Activated CD4-positive, CD25-positive, alpha-beta regulatory T cell treated with anti-CD3 and anti-CD28 coated beads, Interleukin-2, amount 50 U/mL, for 16 hours (primary cell): ENCODE data around the gene ROS1.

Source experiments
- DNase-seq: peaks from one replicate; pipeline ENCODE4 v3.0.0-alpha.2; 2020; ENCODE audit warnings: low read depth, low spot score

The ROS1 gene

GRCh38 chr6:117441824-117442264 is 16.1 kb upstream of the ROS1 start:
- DNase-seq, result no peak

- DNase-seq, result no peak
These were observed 15.2 kb upstream of the ROS1 start for GRCh38 chr6:117440706-117441525.

GRCh38 chr6:117432273-117432672 is 6.5 kb upstream of the ROS1 start:
- no peak for DNase-seq

GRCh38 chr6:117423754-117424153 is 2.0 kb downstream of the ROS1 start:
- no peak for DNase-seq

- no peak for DNase-seq
These were observed 7.4 kb downstream of the ROS1 start for GRCh38 chr6:117418320-117418719.

GRCh38 chr6:117417851-117418250 is 7.9 kb downstream of the ROS1 start:
- no peak for DNase-seq

GRCh38 chr6:117414770-117415169 is 11.0 kb downstream of the ROS1 start:
- no peak for DNase-seq

GRCh38 chr6:117411474-117411873 is 14.3 kb downstream of the ROS1 start:
- DNase-seq, result no peak

GRCh38 chr6:117409863-117410262 is 15.9 kb downstream of the ROS1 start:
- no peak for DNase-seq

GRCh38 chr6:117409420-117409819 is 16.3 kb downstream of the ROS1 start:
- no peak for DNase-seq

- DNase-seq, result no peak
These were observed 21.2 kb downstream of the ROS1 start for GRCh38 chr6:117404548-117404947.

GRCh38 chr6:117401799-117402198 is 23.9 kb downstream of the ROS1 start:
- no peak for DNase-seq

- no peak for DNase-seq
These were observed 25.8 kb downstream of the ROS1 start for GRCh38 chr6:117399924-117400323.

GRCh38 chr6:117399126-117399525 is 26.6 kb downstream of the ROS1 start:
- DNase-seq, result no peak

- no peak for DNase-seq
These were observed 28.1 kb downstream of the ROS1 start for GRCh38 chr6:117397536-117398227.

GRCh38 chr6:117396228-117396627 is 29.5 kb downstream of the ROS1 start:
- DNase-seq, result no peak

GRCh38 chr6:117395164-117395563 is 30.6 kb downstream of the ROS1 start:
- no peak for DNase-seq

- DNase-seq, result no peak
These were observed 32.7 kb downstream of the ROS1 start for GRCh38 chr6:117393045-117393444.

- DNase-seq, result no peak
These were observed 33.7 kb downstream of the ROS1 start for GRCh38 chr6:117391874-117392583.

GRCh38 chr6:117389227-117390057 is 36.3 kb downstream of the ROS1 start:
- DNase-seq, result no peak

GRCh38 chr6:117387454-117387974 is 38.2 kb downstream of the ROS1 start:
- DNase-seq, result no peak
